GM18499 (cell line): Measurements from ENCODE around the gene GHRHR.

ENCODE experiments used
- ATAC-seq: cut with Tn5 transposase; IDR thresholded peaks from one replicate; pipeline ENCODE4 v1.9.1; 2021; ENCODE audit warnings: moderate number of reproducible peaks; ENCODE audit not compliant: insufficient read depth, unreplicated experiment

The GHRHR gene

DNA sequence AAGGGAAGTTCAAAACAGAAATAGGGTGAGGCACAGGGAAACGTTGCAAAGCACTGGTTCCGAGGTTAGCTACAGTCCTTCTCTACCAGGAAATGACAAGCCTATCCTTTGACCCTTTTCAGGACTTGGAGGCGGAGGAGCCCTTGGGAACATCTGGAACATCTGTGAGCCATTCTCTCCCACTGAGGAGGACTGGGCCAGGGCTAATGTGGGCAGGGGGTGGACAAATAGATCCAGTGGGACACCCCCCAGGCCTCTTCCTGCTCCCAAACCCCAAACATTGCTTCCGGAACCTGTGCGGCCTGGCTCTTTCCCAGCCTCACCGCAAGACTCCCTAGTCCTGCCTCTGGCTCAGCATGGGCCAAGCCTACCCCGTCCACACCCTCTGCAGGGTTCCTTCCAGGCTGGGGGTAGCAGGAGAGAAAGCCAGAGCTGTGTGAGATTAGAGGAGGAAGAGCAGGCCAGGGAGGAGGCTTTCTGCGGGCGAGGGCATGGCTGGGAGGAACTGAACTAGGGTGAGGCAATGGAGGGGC is 36.5 kb downstream of the GHRHR start:
- ATAC-seq, result no peak

- ATAC-seq, result no peak
Measured at GRCh38 chr7:31000779-31001178, 37.0 kb downstream of the GHRHR start.

- no peak for ATAC-seq
Measured at GRCh38 chr7:31002256-31002655, 38.5 kb downstream of the GHRHR start.

DNA sequence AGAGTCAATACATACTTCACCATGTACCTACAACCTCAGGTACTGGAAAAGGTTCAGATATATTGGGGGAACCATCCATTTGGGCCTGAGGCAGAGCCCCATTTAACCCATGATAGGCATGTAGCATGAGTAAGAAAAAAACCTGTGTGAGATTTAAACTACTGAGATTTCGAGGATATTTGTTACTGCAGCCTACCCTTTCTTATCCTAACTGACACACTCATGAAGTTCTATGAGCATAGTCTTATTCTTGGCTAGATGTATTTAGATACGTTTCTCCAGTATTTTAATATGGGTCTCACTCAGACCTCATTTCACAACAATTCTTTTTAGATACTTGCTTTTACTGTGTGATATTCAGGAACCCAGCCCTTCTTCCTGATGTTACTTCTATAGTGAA is 39.3 kb downstream of the GHRHR start:
- ATAC-seq, result no peak

- ATAC-seq, result no peak
Measured at GRCh38 chr7:31003721-31004120, 40.0 kb downstream of the GHRHR start.

DNA sequence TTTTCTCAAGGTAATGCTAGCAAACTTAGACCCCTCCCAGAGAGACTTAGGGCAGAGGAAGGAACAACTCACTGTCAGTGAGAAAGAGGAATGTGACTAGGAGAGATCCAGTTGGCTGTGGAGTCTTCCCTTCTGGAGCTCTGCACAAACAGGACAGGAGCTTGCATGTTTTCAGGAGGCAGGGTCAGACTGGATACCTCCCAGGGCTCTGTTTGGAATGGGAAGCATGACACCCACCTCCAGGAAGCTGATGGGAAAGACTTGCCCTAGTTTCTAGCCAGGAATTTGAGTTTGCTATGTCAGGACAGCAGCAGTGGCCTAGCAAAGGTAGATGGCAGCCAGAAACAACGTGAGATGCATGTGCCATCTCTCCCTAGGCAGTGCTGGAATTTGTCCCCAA is 40.6 kb downstream of the GHRHR start:
- ATAC-seq, result no peak

GRCh38 chr7:31006857-31007256 is 43.1 kb downstream of the GHRHR start:
- ATAC-seq, result no peak

GRCh38 chr7:31007634-31008033 is 43.9 kb downstream of the GHRHR start:
- no peak for ATAC-seq

DNA sequence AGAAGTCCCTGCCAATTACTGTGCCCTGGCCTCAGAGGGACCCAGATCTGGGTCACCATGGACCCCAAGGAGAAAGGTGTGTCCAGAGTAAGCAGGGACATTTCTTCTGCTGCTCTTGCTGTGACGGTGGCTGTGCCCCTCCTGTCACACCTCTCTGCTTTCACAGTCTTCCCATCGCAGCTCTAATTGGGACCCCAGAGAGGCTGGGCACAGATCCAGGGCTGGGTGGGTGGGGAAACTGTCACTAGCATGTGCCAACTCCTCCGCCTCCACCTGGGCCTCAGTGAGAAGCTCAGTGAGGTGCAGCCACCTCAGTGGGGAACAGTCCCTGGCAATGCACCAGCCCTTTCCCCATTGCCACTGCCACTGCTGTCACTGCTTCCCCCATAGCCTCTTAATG is 51.1 kb downstream of the GHRHR start:
- ATAC-seq, result no peak

- no peak for ATAC-seq
Measured at GRCh38 chr7:31017032-31017675, 53.4 kb downstream of the GHRHR start.

DNA sequence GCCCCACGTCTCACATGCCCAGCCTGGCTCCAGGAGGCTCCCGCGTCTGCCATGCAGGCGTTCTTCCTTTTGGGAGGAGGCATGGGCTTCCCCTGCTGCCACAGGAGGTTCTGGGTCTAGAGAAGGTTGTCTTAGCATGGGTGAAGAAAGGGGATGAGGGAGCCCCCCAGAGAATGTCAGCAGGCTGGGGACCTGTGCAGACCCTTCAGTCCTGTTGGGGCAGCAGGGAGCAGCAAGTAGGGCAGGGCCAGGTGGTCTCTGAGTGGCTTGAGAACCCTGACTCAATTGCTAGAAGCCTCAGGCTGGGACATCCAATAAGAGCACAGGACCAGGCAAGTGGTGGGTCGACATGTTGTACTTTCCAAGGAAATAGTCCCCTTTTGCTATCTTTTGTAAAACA is 54.0 kb downstream of the GHRHR start:
- no peak for ATAC-seq

GRCh38 chr7:31019509-31019908 is 55.8 kb downstream of the GHRHR start:
- no peak for ATAC-seq

DNA sequence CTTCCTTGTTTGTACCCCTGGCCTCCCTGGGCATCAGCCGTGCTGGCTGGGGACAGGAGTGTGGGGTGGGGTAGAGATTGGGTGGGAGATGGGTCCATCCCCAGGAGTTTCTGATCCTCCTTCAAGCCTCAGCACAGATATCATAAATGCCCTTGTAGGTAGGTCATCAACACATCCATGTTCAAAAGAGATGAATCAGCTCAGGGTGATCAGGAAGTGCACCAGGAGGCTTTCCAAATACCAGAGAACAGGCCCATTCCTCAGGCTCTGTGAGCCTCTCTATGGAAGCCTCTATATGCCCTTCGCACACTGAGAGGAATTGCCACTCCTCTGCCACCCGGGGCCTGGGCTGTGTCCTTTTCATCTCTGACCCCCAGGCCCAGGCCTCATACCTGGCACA is 56.4 kb downstream of the GHRHR start:
- no peak for ATAC-seq

DNA sequence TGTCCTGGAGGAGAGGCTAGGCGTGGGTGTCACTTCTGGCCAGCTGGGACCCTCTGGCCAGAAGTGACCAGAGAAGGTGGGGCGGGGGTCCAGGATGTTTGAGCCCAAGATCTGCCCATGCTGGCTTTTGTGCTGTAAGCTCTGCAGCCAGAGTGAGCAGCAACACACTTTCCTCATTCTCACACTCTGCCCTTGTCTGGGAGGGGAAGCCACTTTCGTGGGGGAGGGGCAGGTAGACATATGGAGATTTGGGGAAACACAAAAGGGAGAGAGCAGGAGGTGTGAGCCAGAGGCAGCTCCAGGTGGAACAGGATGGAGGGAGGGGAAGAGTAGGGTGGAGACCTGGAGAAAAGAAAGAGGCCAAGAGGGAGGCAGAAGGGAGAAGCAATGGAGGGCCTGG is 56.9 kb downstream of the GHRHR start:
- no peak for ATAC-seq

DNA sequence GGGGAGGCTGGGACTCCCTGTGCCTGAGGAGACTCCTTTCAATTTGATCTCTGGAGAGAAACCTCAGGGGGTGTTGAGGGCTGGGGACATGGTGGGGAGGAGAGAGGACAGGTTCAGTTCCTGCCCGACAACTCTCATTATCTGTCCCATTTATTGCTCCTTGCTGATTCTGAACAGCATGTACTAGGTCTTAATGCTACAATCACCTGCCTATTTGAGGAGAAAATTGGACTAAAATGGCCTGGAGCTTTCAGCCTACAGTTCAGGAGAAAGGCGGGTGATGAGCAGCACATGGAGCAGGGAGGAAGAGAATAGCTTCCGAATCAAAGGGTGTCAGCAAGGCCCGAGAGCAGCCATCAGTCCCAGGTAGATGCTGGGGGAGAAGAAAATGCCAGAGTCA is 58.4 kb downstream of the GHRHR start:
- ATAC-seq, result no peak

GRCh38 chr7:31022726-31023125 is 59.0 kb downstream of the GHRHR start:
- no peak for ATAC-seq

- no peak for ATAC-seq
Measured at GRCh38 chr7:31023877-31024276, 60.1 kb downstream of the GHRHR start.

DNA sequence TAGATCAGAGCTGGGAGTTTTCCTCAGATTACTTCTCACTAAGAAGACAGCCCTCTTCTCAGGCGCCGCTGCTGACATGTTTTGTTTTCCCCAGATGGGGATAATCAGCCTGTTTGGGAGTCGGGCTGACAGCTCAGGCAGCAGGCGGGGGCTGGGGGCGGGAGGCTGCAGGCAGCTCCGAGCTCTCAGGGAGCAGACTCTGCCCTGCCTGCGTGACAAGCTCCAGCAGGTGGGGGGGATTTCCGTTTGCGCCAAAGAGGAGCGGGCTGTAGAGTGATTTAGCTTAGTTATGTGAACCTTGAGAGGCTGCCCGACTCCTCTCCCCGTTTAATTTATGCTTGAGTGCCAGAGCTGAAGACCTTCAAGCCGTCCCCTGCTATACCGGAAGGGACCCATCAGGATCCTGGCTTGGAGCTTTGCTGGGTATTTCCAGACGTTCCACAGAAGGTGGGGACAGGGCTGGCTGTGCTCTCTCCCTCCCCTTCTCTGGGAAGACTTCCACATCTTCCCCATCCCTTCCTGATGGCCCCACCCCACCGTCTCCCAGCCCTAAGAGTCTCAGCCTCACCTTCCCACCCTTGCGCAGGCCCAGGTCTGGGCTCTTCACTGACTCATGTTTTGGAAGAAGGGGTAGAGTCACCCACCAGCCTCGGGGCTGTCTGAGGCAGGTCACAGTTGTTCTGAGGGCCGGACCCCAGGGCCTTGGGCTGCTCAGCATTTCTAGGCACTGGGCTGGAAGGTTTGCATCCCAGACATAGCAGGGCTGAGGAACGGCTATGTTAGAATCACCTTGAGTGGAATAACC is 63.6 kb downstream of the GHRHR start:
- ATAC-seq, result no peak

- ATAC-seq, result no peak
Measured at GRCh38 chr7:31028006-31028405, 64.3 kb downstream of the GHRHR start.

GRCh38 chr7:31028417-31028992 is 64.8 kb downstream of the GHRHR start:
- ATAC-seq, result no peak
